ENCODE measurements around the gene BIK.

BIK gene

DNA sequence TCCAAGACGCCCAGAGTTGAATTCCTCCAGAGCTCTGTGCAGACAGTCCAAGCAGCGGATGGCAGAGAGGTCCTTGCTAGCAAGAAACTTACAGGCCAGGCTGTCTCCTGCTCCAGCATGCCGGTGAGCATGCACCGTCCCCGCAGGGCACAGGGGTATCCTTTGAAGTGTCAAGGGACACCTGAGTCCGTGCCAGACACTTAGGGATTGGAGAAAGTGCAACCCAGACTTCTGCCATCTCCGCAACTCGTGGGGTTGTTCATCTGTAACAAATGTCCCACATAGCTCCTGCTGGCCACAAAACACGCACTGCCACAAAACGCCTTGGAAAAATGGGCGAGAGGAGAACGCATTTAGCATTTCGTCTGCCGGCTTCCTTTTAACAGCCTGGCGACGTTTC lies 54.1 kb downstream of the BIK start:
- DNase-seq, result no peak

DNA sequence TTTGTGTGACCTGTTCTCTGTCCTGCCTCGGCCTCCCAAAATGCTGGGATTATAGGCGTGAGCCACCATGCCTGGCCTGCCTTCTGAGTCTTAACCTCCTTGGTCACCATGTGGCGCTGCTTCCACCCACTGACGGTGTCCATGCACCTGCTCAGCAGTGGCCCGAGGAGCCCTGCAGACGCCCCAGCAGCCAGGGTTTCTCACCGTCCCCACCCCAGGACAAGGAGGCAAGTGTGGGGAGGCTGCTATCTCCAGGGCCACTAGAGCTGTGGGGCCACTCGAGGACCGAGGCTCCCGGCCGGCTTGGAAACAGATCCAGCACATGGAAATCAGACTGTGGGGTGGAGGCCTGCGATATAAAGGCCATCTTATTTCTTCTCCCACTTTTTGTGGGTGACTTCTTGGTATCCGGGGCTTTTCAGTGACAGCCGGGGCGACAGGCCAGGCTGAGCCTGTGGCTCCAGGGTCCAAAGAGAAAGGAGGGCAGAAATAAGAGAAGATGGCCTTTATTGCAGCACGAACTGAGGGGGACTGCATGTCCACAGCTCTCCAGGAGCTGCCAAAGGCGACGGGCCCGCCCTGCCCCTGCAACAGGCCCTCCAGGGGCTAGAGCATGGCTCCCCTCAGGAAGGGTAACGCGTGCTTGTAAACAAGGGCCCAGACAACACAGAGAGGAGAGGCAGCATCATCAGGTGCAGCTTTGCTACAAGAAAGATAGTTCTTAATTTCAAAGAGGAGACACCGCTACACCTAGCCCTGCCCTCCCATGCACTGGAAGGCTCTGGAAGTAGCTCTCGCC lies 55.8 kb downstream of the BIK start:
- DNase-seq, result no peak

DNA sequence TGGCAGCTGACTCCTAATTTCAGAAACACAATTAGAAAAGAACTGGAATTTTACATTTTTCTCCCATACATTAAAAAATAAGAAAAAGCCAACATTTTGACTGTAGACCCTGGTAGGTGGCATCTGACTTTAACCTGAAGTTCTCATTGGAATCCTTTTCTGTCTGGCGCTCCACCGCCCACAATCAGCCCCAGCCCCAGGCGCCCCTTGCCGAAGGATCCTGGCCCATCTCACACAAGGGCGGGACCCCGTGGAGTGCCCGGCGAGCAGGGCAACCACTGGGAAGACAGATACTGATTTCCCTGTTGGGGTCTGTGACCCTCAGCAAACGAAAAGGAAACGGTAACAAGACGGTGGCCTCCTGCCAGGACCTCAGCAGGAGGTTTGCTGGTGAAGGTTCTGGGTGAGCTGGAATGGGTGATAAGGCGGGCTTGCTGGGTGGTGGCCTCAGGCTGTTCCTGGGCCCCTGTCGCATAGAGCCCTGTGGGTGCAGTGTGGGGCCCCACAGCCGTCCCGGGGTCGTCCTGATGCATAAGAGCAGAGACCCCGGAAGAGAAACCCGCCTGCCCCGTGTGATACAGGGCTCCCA lies 56.5 kb downstream of the BIK start:
- DNase-seq, result no peak

DNA sequence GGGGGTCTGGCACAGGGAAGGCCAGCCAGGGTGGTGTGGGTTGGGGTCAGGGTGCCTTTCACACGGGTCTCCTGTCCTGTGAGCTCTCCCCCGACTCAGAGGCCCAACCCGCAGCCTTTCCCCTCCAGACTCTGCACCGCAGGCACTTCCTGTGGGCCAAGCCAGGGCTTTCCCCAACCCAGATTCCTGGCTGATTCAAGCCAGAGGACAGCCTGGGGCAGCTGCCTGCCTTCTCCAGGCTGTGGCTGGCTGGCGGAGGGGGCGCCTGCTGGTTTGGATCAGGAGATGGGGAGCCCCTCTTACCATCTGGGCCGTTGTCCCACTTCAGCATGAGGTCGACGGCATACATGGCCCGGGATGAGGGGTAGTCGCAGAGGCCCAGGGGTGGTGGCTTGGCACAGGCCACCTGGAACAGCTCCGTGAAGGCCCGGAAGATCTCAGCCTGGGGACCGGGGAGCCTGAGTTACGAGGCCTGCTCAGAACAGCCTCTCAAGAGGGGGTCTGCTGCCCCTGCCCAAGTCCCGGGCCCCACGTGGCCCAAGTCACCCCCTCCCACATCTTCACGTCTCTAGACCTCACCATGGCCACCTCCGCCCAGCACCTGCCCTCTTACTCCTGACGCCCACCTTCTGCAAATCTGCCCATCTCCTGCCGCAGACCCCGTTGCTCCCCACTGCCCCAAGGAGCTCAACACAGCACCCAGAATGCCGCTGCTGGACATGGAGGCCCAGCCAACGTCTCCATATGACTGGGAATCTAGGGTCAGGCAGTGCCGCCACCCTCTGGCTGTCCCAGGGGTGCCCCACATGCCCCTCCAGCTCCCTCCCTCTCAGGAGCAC lies 58.1 kb downstream of the BIK start:
- no peak for DNase-seq

DNA sequence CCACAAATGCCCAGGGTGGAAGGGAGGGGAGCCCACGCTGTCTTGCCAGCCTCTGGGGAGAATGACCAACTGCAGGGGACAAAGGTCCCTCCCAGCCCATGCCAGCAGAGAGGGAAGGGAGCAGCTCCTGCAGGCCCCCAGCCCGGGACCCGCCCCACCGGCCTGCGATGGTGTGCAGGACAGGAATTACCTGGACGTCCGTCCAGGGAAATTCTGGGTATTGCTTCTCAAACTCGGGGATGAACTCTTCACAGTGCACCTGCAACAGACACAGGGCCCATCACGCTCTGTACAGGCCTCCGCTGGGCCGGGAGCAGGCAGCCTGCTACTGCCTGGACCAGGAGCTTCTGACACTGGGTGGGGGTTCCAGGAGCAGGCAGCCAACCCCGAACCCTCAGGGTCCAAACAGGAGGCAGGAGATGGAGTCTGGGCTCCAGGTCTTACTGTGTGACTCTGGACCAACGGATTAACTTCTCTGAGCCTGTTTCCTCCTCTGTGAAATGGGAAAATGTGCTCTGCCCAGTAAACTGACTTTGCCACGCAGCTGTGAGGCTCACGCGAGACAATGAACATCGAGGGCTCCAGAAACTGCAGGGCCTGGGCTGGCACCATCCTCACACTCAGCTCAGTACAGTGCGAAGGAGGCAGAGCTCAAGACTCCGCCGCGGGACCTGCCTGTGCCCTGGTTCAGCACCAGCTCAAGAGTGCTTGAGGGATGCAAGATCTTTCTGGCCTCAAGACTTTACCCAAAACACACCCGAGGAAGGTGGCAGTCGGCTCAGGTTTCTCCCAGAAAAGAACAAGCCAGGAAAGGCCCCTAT lies 59.0 kb downstream of the BIK start:
- DNase-seq, result no peak

DNA sequence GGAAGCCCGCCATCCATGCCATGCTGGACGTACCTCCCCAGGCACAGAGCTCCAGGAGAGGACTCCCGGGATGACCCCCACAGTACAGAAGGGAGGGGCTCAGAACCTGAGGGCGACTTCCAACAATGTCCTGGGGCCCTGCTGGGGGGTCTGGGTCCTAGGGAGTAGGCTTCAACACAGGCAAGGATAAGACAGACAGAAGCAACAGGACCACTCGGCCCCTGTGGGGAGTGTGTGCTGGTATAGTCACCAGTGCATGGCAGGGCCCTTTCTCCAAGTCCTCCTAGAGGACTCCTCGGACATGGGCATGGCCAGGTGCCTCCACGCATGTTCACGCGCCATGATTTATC lies 59.6 kb downstream of the BIK start:
- no peak for DNase-seq

GRCh38 chr22:43171019-43171491 lies 60.5 kb downstream of the BIK start:
- DNase-seq, result no peak

DNA sequence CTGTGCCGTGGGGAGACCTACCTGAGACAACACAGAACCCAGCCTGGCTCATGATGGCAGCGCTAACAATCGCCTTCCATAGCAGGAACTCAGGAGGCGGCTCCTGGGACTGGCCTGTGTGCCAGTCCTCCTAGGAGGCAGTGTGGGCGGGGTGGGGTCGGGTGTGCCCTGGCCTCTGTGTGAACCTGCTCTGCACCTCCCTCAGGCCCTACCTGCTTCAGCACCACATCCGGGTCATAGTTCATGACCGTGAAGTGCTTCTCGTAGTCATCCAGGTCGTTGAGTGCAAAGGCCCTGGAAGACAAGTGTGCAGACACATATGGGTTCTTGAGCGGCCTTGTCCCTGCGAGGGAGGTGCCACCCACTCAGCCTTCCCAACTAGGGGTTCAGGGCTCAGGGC lies 61.1 kb downstream of the BIK start:
- no peak for DNase-seq

GRCh38 chr22:43172191-43172590 lies 61.6 kb downstream of the BIK start:
- no peak for DNase-seq

GRCh38 chr22:43173566-43173965 lies 63.0 kb downstream of the BIK start:
- no peak for DNase-seq

DNA sequence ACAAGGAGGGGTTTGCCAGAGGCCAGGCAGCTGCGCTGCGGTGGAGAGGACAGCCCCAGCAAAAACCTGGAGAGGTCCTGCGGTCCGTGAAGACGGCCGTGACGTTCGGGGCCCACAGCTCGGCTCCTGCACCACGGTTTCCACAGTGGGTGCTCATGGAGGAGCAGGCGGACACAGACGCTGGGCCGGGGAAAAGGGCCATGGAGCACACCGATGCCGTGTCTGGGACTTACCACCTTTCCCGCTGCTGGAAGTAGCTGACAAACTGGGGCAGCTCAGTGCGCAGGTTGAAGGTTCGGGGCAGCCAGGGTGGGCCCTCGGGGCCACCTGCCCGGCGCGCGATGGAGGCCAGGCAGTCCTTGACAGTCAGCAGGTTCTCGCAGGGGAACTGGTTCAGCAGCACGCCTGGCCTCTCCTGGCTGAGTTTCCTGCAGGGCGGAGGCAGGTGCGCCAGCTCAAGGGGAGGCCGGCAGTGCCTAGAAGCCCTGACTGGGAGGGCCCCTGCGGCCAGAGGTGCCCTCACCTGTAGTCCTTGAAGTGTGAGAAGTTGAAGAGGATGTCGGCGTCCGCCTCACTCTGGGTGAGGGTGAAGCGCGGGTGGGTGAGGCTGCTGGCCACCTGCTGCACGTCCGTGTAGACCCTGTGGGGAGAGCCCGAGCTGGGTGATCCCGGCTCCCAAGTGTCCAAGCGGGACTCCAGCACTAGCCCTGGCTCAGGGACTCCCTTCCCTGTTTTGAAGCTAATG lies 63.6 kb downstream of the BIK start:
- no peak for DNase-seq

DNA sequence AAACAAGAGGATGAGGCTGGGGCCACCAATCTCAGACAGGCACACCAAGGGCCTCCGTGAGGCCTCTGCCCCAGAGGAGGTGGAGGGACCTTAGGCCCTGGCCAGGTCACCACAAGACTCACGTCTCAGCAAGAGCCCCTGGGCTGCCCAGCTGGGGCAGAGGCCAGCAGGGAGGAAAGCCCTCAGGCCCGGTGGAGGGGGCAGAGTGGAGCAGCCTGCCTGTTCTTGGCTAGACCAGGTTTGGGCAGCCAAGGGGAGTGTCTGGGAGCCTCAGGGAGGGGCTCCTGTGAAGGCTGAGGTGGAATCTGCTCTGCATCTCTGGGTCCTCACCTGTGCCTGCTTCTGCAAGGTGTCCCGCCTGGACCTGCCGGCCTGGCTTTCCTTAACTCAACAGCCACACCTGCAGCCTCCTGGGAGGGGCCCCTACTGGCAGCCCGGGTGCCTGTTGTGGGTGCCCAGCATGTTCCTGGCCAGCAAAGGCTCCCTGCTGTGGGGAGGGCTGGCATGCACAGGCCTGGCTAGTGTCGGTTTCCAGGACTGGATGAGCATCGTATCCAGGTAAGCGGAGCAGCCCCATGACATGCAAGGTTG lies 64.5 kb downstream of the BIK start:
- no peak for DNase-seq

GRCh38 chr22:43176090-43176489 lies 65.5 kb downstream of the BIK start:
- no peak for DNase-seq

DNA sequence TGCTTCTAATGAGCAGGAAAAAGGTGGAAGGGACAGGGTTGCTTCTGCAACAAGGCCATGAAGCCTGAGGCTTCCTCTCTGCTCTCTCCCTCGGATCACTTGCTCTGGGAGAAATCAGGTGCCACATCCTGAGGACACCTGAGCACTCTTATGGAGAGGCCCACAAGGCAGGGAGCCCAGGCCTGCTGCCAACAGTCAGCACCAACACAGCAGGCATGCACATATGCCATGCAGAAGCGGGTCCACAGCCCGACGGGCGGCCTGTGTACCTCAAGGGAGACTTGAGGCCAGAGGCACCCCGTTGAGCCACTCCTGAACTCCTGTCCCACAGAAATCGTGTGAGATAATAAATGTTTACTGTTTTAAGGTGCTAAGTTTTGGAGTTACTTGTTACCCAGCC lies 66.9 kb downstream of the BIK start:
- DNase-seq, result no peak
